GM19193 (cell line): ENCODE results near the gene TUT1.
A peak's percentile ranks its signal among the peaks of the same experiment; 100 is the strongest.

Experiments
- POLR2A ChIP-seq: IDR thresholded peaks from 4 replicates; pipeline ENCODE4 v1.6.1; 2011; ENCODE audit not compliant: insufficient read depth, insufficient read length; ENCODE audit errors: extremely low read depth

TUT1 gene, protein sequence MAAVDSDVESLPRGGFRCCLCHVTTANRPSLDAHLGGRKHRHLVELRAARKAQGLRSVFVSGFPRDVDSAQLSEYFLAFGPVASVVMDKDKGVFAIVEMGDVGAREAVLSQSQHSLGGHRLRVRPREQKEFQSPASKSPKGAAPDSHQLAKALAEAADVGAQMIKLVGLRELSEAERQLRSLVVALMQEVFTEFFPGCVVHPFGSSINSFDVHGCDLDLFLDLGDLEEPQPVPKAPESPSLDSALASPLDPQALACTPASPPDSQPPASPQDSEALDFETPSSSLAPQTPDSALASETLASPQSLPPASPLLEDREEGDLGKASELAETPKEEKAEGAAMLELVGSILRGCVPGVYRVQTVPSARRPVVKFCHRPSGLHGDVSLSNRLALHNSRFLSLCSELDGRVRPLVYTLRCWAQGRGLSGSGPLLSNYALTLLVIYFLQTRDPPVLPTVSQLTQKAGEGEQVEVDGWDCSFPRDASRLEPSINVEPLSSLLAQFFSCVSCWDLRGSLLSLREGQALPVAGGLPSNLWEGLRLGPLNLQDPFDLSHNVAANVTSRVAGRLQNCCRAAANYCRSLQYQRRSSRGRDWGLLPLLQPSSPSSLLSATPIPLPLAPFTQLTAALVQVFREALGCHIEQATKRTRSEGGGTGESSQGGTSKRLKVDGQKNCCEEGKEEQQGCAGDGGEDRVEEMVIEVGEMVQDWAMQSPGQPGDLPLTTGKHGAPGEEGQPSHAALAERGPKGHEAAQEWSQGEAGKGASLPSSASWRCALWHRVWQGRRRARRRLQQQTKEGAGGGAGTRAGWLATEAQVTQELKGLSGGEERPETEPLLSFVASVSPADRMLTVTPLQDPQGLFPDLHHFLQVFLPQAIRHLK

DNA sequence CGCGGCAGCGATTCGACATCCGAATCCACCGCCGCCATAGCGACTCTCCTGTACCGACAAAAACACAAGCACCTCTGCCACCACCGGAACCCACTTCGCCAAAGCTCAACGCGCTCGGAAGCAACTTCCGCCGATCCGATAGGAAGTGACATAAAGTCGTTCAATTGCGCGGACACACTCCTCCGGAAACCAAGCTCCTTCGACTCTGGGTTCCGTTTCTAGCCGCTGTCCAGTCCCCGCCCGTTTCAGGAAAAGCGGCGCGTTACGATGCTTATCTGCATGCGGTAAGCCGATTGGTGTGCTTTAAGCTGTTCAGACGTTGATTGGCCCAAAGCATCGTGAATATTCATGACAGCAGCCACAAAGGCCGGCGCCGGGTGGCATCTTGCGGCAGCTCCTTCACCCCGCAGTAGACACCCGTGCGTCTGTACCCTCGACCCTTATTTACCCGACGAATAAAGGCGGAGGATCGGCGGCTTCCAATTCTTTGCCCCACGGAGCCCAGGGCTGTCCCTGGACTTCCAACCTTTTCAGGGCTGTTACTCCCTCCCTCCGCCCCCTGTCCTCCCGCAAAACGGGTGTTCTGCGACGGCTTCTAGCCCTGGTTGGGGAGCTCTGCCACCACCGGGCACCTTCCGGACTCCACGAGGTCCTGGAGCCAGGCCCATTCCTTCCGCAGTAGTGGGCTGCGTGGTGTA lies at the start of gene TUT1:
TSS of gene TUT1 (minus strand) at position 76 of the 698 bp plus-strand sequence. CDS start at position 38, 38 bp downstream.
- TF ChIP-seq POLR2A: peak; percentile 95

DNA sequence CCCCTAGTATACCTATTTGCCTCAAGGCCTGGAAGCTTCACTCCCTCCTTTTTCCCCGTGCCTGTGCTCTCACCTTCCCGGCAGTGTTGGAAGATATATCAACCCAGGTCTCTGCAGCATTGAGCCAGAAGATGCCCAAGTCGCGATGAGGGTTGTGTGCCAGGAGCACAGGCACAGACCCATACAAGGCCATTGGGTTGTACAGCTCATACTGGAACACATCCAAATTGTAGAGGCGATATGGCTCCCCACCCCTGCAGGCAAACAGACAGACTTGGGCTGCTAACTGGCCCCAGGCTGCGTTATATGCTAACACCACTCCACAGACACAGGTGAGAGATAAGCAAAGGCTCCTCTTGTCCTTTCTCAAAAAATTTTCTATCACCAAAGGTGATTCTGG lies 41.2 kb upstream of the TUT1 start:
- no peak for TF ChIP-seq POLR2A

DNA sequence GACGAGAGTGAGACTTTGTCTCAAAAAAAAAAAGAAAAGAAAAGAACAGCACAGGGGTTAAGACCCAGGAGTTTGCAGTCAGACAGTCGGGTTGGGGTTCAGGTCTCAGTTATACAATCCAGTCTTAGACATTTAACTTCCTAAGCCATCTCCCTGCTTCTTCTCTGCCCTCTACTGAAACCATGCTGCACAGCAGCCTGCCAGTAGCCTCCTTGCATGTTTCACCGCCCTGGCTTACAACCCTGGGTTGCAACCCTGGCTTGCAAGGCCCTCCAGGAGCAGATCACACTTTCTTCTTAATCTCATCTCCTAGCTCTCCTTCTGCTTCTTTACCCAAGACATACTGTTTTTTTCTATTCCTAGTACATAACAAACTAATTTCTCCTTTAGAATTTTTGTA lies 36.4 kb upstream of the TUT1 start:
- TF ChIP-seq POLR2A: no peak

DNA sequence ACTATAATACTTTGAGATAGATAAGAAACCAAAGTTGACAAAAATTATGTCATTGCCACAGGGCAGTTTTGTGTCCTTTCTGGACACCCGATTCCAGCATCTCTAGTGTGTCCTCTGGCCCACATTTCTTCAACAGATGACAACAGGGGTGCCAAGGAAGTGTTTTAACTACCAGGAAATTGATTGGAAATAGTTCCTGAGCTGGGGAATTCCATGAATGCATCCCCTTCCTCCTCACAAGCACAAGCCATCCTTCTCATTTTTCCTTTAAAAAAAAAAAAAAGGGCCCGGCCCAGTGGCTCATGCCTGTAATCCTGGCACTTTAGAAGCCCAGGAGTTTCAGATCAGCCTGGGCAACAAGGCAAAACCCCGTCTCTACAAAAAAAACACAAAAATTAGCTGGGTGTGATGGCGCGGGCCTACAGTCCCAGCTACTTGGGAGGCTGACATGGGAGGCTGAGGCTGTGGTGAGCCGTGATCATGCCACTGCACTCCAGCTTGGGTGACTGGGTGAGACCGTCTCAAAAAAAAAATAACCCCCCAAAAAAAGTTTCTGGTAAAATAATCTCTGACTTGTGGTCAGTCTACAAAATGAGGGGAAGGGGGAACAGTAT lies 31.3 kb upstream of the TUT1 start:
- no peak for TF ChIP-seq POLR2A

DNA sequence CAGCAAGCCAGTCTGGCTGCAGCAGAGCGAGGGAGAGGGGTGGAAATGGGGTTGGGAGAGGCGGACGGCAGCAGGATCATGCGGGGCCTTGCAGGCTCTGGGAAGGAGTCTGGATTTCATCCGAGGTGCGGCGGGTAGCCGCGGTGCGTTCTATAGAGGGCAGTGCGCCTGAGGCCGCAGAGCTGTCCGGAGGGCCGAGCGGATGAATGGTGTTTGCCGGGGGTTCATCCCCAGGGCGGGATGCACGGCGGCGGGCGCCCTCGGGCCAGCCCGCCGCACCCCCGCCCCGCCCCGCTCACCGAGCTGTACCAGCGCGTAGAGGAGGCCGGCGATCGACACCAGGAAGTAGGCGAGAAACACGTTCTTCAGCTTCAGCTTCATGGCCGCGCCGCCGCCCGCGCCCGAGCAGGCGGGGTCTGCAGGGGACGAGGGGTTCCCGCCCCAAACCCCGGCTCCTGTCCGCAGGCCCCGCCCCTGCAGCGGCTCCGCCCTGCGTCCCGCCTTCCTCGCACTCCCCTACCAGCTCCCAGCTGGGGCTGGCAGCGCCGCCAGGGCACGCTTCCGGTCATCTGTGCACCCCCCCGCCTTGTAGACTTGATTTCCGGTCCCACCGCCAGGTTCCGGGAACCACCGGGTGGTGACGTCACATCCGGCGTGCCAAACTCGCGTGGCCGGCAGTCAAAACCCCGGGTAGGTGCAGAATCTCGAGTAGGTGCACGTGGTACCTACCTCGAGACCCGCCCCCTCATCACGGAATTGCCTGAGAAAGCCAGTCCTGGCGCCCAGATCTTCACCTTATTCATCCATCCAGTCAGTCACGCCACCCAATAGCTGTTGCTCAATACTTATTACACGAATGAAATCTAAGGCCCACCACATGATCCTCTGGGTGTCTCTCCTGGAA lies 30.5 kb upstream of the TUT1 start, which contains the start of gene B3GAT3:
TSS of gene B3GAT3 (minus strand) at position 420 of the 904 bp plus-strand sequence. CDS start at position 381, 39 bp downstream.
- TF ChIP-seq POLR2A: peak; percentile 81

DNA sequence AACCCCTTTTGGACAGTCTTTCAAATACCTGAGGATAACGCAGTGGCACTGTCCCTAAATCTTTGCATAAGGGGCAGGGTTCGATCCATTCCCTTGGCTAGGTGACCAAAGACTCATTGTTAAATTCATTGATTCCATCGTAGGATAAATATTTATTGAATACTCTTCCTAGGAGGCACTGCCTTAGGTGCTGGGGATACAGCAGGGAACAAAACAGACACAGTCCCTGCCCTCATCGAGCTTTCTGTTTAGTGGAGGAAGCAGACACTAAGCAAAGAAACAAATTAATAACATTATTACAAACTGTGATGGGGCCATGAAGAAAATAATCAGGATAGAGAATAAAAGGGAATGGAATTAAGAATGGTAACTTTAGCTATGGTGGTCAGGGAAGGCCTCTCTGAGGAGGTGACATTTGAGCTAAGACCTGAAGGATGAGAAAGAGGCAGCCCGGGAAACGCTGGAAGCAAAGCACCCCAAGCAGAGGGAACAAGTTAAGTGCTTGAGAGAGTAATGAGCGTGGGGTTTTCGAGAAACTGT lies 29.8 kb upstream of the TUT1 start:
- TF ChIP-seq POLR2A: no peak

DNA sequence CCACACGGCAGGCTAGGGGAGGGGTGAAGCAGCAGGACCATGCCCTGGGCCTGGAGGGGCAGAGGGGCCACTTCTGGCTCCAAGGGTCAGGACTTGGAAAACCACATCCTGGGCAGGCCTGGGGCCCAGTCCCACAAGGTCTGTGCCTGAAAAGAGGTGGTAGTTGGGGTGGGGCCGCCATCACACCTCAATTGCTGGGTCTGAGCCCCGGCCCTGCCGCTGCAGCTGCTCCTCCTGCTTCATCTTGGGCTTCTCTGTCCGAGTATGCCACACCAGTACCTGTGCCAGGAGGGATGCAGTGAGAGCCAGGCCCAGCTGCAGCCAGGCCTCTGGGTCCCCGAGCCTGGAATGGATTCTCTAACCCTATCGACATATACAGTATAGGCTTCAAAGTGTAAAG lies 24.2 kb upstream of the TUT1 start:
- no peak for TF ChIP-seq POLR2A

DNA sequence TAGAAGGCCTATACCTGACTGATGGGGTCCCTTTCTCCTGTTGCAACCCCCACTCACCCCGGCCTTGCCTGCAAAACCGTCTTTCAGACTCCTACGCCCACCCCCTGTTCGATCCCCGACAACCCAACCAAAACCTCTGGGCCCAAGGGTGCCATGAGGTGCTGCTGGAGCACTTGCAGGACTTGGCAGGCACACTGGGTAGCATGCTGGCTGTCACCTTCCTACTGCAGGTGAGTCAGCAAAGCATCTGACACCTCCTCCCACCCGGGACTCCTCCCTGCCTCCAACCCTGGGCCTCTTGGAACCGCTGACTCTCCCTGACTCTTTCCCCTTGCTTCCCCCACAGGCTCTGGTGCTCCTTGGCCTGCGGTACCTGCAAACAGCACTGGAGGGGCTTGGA lies 23.0 kb upstream of the TUT1 start:
- no peak for TF ChIP-seq POLR2A

DNA sequence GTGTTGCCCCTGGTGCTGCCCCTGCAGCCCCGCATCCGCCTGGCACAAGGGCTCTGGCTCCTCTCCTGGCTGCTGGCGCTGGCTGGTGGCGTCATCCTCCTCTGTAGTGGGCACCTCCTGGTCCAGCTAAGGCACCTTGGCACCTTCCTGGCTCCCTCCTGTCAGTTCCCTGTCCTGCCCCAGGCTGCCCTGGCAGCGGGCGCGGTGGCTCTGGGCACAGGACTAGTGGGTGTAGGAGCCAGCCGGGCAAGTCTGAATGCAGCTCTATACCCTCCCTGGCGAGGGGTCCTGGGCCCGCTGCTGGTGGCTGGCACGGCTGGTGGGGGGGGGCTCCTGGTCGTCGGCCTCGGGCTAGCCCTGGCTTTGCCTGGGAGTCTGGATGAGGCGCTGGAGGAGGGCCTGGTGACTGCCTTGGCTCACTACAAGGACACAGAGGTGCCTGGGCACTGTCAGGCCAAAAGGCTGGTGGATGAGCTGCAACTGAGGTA lies 22.0 kb upstream of the TUT1 start:
- no peak for TF ChIP-seq POLR2A

DNA sequence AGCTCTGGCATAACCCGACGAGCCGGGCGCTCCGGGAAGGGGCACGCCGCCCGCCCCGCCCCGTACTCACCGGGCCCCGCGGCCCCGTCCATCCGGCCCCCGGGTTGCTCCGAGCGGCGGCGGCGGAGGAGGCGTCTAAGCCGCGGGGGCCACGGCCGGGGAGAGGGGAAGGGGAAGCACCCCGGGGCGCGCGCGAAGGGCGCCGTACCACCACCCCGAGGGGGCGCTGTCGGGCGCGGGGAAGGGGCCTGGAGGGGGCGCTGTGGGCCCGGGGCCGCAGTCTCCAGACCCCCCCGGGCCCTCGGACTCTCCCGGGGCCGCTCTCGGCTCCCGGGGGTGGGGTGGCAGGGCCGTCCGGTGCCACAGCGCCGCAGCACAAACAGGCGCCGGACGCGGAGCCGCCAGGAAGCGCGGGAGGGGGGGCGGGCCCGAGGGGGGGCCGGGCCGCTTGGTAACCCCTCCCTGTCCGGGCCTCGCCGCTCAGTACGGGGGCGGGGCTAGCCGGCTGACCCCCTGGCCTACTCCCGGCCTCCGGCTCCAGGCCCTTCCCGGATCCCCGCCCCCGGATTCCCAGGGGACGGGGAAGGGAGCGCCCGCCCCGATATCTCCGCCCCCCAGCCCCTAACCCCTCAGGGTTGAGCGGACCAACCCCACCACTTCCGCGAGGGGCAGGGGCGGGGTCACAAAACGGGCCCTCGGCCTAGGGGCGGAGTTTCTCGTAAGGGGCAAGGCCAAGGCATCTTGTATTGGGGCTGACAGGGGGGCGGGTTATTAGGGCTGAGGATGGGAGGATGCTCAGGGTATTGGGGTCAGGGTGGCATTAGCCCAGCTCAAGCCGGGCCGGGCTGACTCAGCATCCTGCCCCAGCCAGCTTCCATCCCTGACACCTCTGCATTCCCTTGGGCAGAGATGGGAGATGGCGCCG lies 21.3 kb upstream of the TUT1 start, which contains the start of the genes EML3 and ROM1:
TSS of gene EML3 (minus strand) at position 410 of the 925 bp plus-strand sequence. CDS start at position 92, 318 bp downstream.
TSS of gene ROM1 (plus strand) at position 892 of the 925 bp plus-strand sequence. CDS start at position 917, 25 bp downstream.
- peak; percentile 13 for TF ChIP-seq POLR2A

DNA sequence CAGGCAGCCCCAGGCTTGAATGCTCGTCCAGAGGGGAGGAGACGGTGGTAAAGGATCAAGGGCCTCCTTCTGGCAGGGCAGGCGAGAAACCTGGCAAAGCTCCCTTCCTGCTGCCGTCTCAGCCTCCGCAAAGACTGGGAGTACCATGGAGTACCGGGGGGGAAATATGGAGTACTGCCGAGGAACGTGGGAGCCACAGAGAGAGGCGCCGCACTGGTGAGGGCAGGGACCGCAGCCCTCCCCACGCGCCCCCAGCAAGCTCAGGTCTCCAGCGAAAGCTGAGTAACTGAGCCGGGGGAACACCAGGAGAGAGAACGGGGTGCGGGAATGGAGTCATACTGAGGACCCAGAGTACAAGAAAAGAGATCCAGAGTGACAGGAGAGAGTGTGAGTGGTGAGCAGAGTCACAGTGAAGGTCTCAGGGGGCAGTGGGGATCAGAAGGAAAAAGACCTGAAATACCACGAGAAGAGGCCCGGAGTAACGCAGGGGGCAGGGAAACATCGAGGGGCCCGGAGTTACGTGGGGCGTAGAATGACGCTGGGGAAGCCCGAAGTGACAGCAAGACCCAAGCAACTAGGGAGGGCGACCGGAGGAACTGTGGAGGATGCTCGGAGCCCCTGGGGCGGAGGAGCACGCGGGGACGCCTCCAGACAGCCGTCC lies 20.5 kb upstream of the TUT1 start:
- peak; percentile 24 for TF ChIP-seq POLR2A
